Transverse colon (tissue), 4 donors: Measurements from ENCODE around the gene NAA15. TPM values are rescaled to one million over a fixed set of nuclear protein-coding genes. Genes with fewer than 3 reads are reported as not detected.

Source experiments
- DNase-seq: peaks from one replicate; pipeline ENCODE4 v3.0.0-alpha.2; 2019
- H3K27ac ChIP-seq, 4 donors: fragments of 200-600 bp; sonication (generic); 2 replicates each; pipeline ENCODE4 v1.5.1; 2016 to 2018; ENCODE audit warnings: inconsistent platforms in 4 of 4
- H3K27me3 ChIP-seq: fragments of 200-600 bp; sonication (generic); 2 replicates; pipeline ENCODE4 v1.5.1; 2017; ENCODE audit warnings: inconsistent platforms
- H3K36me3 ChIP-seq, 4 donors: fragments of 200-600 bp; sonication (generic); 2 replicates each; pipeline ENCODE4 v1.5.1; 2017 to 2019; ENCODE audit warnings: inconsistent platforms in 4 of 4
- H3K4me1 ChIP-seq, 4 donors: fragments of 200-600 bp; sonication (generic); 2 replicates each; pipeline ENCODE4 v1.5.1; 2017 to 2020; ENCODE audit warnings: inconsistent platforms in 4 of 4
- H3K4me3 ChIP-seq, 4 donors: fragments of 200-600 bp; sonication (generic); 1 replicate in 1 of 4; 2 replicates in 3 of 4; pipeline versions ENCODE4 v1.5.1 to v1.6.1; 2017 to 2019; ENCODE audit warnings: inconsistent platforms in 4 of 4
- H3K9me3 ChIP-seq, 2 donors: fragments of 200-600 bp; sonication (generic); 2 replicates each; pipeline ENCODE4 v1.5.1; 2017 to 2019; ENCODE audit warnings: inconsistent platforms in 2 of 2
- EP300 ChIP-seq: sonication (generic); formaldehyde crosslinking; IDR thresholded peaks from one replicate; pipeline ENCODE4 v1.6.1; 2017; ENCODE audit warnings: antibody characterized with exemption, low read depth
- POLR2A ChIP-seq: fragments of 450-650 bp; IDR thresholded peaks from one replicate; pipeline ENCODE4 v1.6.1; 2016; ENCODE audit warnings: antibody characterized with exemption, mild to moderate bottlenecking, moderate library complexity
- POLR2AphosphoS5 ChIP-seq, 3 donors: sonication (generic); formaldehyde crosslinking; IDR thresholded peaks; one replicate each; pipeline ENCODE4 v1.6.1; 2016; ENCODE audit warnings: antibody characterized with exemption in 3 of 3
- WGBS, 2 donors: methylation state at CpG; one replicate each; pipeline ENCODE4 v1.1.5; 2018; ENCODE audit warnings: low coverage in 1 of 2; 5-methylcytosine and 5-hydroxymethylcytosine counted together
- in situ Hi-C, 4 donors: fragments of 200-750 bp; cut with MboI; loops; one replicate each; pipeline versions ENCODE4 v1.15.0 to v1.15.1; 2017; ENCODE audit warnings: low sequenced_read_pairs in 3 of 4, low pct_ligation_motif_present in 1 of 4, low pct_unique_long_range_greater_than_20kb in 1 of 4
- intact Hi-C: fragments of 100-400 bp; cut with DNase I; formaldehyde crosslinking; loops from one replicate; pipeline ENCODE4 v1.15.1; 2023; ENCODE audit warnings: low total_unique reads
- total RNA-seq, 4 donors: library from RNA; depleted of rRNA; stranded (reverse); fragments of >200 nt; gene quantifications; one replicate each; pipeline ENCODE4 v1.1.0, GENCODE V29; 2016
- TF ChIP-seq, protein P1 (sequence below), 5 experiments: fragments of 200-600 bp in 3 of 5; fragments of 450-650 bp in 2 of 5; sonication (generic) in 3 of 5; IDR thresholded peaks; 1 replicate in 2 of 5; 2 replicates in 3 of 5; pipeline ENCODE4 v1.5.1; 2016 to 2017; ENCODE audit warnings: antibody characterized with exemption in 5 of 5, inconsistent platforms in 3 of 5, mild to moderate bottlenecking in 2 of 5, moderate library complexity in 1 of 5

Gene NAA15
- total RNA-seq, 4 donors from 2014 or later = 5.0 to 23.7 (median 10.1) TPM

DNA sequence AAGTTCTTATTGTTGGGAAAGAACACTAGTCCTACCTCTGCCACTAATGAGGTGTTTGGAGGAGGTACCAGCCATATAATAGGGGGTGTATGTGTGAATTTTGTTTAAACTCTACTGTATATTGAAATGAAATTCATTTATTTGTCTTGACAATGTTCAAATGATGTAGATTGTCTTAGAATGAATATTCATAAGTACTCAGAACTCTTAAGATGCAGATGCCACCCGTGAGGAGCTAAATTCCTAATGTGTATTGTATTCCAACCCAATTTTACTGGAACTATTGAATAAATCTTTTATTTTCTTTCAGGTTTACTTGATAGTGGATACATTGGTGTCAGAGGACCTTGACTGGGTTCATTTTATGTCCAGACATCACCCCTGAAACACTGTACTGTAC, 88.7 kb downstream of the NAA15 start:
- Histone ChIP-seq H3K27me3 (no peaks in the 10 kb centered on the region), H3K9me3 (no peaks in the 10 kb centered on the region), H3K36me3 (peaks cover 0 to 50% (median 8%) of the 10 kb centered on the region in 4 donors), H3K27ac (no peak overlapping the region), H3K4me3 (no peak overlapping the region), H3K4me1 (no peaks in the 10 kb centered on the region)
- no peak for DNase-seq
- in situ Hi-C loops = no loop called here
- WGBS, 2 donors = 94 to 100% methylated on average over 1 of the region's 1 CpG
- TF ChIP-seq POLR2AphosphoS5 (IDR thresholded peaks at IDR 0.05) = no peak
- TF ChIP-seq EP300 = no peak
- TF ChIP-seq, protein P1, sequence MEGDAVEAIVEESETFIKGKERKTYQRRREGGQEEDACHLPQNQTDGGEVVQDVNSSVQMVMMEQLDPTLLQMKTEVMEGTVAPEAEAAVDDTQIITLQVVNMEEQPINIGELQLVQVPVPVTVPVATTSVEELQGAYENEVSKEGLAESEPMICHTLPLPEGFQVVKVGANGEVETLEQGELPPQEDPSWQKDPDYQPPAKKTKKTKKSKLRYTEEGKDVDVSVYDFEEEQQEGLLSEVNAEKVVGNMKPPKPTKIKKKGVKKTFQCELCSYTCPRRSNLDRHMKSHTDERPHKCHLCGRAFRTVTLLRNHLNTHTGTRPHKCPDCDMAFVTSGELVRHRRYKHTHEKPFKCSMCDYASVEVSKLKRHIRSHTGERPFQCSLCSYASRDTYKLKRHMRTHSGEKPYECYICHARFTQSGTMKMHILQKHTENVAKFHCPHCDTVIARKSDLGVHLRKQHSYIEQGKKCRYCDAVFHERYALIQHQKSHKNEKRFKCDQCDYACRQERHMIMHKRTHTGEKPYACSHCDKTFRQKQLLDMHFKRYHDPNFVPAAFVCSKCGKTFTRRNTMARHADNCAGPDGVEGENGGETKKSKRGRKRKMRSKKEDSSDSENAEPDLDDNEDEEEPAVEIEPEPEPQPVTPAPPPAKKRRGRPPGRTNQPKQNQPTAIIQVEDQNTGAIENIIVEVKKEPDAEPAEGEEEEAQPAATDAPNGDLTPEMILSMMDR (IDR thresholded peaks at IDR 0.05) = no peak
- TF ChIP-seq POLR2A = no peak
- intact Hi-C loops = loop anchor here (10.0 kb wide), 1 partner anchor 1005 kb away; no protein-coding TSS in a partner anchor

DNA sequence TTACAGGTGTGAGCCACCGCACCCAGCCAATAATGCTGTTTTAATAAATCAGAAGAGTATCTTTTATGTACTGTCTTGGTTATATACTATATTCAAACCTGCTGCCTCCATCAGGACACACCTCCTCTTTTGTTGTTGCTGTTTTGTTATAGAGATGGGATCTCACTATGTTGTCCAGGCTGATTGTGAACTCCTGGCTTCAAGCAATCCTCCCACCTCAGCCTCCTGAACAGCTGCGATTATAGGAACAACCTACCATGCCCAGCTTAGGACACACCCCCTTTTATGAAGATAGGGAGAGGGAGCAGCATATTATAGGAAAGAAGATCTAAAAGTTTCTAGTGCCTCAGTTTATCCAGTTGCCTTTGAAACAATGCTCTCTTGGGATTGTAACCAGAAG, 90.4 kb downstream of the NAA15 start:
- no peaks in the 10 kb centered on the region for H3K9me3 ChIP-seq
- in situ Hi-C loops = no loop called here
- no peaks in the 10 kb centered on the region for H3K4me1 ChIP-seq
- intact Hi-C loops = no loop called here
- TF ChIP-seq EP300 (no peak), POLR2AphosphoS5 (IDR thresholded peaks at IDR 0.05) (no peak), POLR2A (no peak)
- TF ChIP-seq, protein P1 (IDR thresholded peaks at IDR 0.05) = no peak
- no peak overlapping the region for H3K27ac ChIP-seq
- peaks cover 0 to 37% (median 8%) of the 10 kb centered on the region in 4 donors for H3K36me3 ChIP-seq
- no peak overlapping the region for H3K4me3 ChIP-seq
- no peak for DNase-seq
- 83 to 89% methylated on average over 1 to 2 of the region's 2 CpGs for WGBS, 2 donors
- H3K27me3 ChIP-seq = no peaks in the 10 kb centered on the region

DNA sequence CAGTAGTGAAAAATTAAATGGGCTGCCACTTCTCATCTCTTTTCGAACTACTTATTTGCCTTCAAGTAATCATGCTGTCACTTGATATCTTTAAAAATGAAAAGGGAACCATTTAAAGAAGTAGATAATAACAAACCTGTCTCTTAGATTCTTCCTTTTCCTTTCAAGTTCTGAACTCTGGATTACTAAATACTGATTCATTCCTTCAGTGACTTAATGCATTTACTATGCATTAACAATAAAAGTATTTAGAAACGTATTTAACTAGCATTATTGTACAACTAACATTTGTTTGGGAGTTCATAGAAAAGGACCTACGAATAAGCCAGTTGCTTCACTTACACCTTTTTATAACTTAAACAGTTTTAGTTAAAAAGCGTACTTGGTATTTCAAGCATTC, 91.5 kb downstream of the NAA15 start:
- no peaks in the 10 kb centered on the region for H3K4me1 ChIP-seq
- peaks cover 0 to 30% (median 6%) of the 10 kb centered on the region in 4 donors for H3K36me3 ChIP-seq
- TF ChIP-seq, protein P1 (IDR thresholded peaks at IDR 0.05) = no peak
- TF ChIP-seq EP300 = no peak
- TF ChIP-seq POLR2A = no peak
- TF ChIP-seq POLR2AphosphoS5 (IDR thresholded peaks at IDR 0.05) = no peak
- no peak for DNase-seq
- H3K4me3 ChIP-seq = no peak overlapping the region
- H3K9me3 ChIP-seq = no peaks in the 10 kb centered on the region
- intact Hi-C loops (no loop called here), in situ Hi-C loops (no loop called here)
- no peaks in the 10 kb centered on the region for H3K27me3 ChIP-seq
- H3K27ac ChIP-seq = no peak overlapping the region
- WGBS, 2 donors = 88 to 93% methylated on average over 4 of the region's 4 CpGs

DNA sequence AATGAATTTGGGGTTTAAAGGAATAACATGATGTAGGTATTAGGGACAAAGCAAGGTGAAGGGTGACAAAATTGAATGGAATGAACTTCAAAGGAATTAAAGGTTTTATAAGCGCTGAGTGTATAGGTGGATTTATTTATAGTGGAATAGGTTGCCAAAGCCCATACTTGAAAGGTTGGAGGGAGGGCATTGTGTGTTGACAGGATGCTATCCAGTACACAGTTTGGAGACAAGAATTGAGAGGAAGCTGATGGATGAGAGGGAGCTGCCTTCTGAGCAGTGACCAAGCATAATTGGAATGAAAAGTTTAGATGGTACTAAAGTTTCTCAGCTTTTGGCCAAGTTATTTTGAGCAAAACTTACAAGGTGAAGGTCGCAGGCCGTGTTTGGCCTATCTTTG, 100.1 kb downstream of the NAA15 start:
- 83 to 92% methylated on average over 3 of the region's 3 CpGs for WGBS, 2 donors

More for the DNA sequence above, 100.1 kb downstream of the NAA15 start:
- H3K36me3 ChIP-seq = no peaks in the 10 kb centered on the region
- no peaks in the 10 kb centered on the region for H3K27me3 ChIP-seq
- H3K27ac ChIP-seq = no peak overlapping the region
- H3K4me3 ChIP-seq = no peak overlapping the region
- DNase-seq = no peak
- intact Hi-C loops (no loop called here), in situ Hi-C loops (no loop called here)
- H3K4me1 ChIP-seq = no peaks in the 10 kb centered on the region
- TF ChIP-seq POLR2AphosphoS5 (IDR thresholded peaks at IDR 0.05) (no peak), EP300 (no peak), POLR2A (no peak)
- TF ChIP-seq, protein P1 (IDR thresholded peaks at IDR 0.05) = no peak
- H3K9me3 ChIP-seq = no peaks in the 10 kb centered on the region
